Stimulated activated naive CD8-positive, alpha-beta T cell treated with anti-CD3 and anti-CD28 coated beads, Interleukin-15, amount 100 ng/mL, for 72 hours (primary cell): Measurements from ENCODE around the gene BLVRB.
A peak's percentile ranks its signal among the peaks of the same experiment; 100 is the strongest.
"Not testable (repeated sequence)": the region's sequence is repeated elsewhere in the genome, so short reads cannot be mapped to it uniquely, and the experiment has no call there.

Experiments used
- ATAC-seq: fragments of 150-1000 bp; cut with Tn5 transposase; 2 replicates; pipeline ENCODE4 v1.10.0; 2021; ENCODE audit warnings: mild to moderate bottlenecking, moderate library complexity
- DNase-seq, 2 donors: peaks; one replicate each; pipeline ENCODE4 v3.0.0; 2021 to 2022
- H3K27ac Mint-ChIP-seq, 2 donors: one replicate each; pipeline ENCODE4 v1.8.0; 2022; ENCODE audit warnings: mild to moderate bottlenecking in 2 of 2, mixed read lengths in 2 of 2, moderate library complexity in 2 of 2
- H3K27me3 Mint-ChIP-seq: one replicate; pipeline ENCODE4 v1.8.0; 2022; ENCODE audit warnings: mixed read lengths
- H3K4me1 Mint-ChIP-seq: one replicate; pipeline ENCODE4 v1.8.0; 2022; ENCODE audit warnings: mild to moderate bottlenecking, mixed read lengths
- H3K4me3 Mint-ChIP-seq, 2 donors: one replicate each; pipeline ENCODE4 v1.8.0; 2022; ENCODE audit warnings: mild to moderate bottlenecking in 2 of 2, mixed read lengths in 2 of 2, moderate library complexity in 1 of 2
- H3K9me3 Mint-ChIP-seq, 2 donors: one replicate each; pipeline ENCODE4 v1.8.0; 2022; ENCODE audit warnings: mixed read lengths in 2 of 2

Gene BLVRB

DNA sequence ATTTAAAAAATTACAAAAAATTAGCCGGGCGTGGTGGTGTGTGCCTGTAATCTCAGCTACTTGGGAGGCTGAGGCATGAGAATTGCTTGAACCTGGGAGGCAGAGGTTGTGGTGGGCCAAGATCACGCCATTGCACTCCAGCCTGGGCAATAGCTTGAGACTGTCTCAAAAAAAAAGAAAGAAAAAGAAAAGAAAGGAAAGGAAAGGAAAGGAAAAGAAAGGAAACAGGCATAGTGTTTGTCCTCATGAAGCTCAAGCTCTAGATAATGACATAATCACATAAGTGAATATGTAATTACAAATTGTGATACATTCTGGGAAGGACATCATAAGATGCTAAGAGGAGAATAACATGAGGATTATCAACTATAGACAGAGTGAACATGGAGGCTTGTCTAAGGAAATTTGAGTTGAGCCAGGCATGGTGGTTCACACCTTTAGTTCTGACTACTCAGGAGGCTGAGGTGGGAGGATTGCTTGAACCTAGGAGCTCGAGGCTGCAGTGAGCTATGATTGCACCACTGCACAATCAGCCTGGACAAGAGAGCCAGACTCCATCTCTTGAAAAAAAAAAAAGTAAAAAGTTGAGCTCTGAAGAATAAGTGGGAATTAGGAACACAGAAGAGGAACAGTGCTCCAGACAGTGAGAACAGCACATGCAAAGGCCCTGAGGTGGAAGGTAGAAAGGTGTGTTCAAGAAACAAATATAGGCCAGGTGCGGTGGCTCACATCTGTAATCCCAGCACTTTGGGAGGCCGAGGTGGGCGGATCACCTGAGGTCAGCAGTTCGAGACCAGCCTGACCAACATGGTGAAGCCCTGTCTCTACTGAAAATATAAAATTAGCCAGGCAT is 35.4 kb upstream of the BLVRB start:
- not testable (repeated sequence) for DNase-seq, H3K4me1 Mint-ChIP-seq, H3K4me3 Mint-ChIP-seq, H3K9me3 Mint-ChIP-seq, ATAC-seq
- Mint-ChIP-seq H3K27me3 (peaks cover 26% of the 10 kb centered on the region), H3K27ac (peak overlapping the region in 1 of 2 donors; percentile 73)

DNA sequence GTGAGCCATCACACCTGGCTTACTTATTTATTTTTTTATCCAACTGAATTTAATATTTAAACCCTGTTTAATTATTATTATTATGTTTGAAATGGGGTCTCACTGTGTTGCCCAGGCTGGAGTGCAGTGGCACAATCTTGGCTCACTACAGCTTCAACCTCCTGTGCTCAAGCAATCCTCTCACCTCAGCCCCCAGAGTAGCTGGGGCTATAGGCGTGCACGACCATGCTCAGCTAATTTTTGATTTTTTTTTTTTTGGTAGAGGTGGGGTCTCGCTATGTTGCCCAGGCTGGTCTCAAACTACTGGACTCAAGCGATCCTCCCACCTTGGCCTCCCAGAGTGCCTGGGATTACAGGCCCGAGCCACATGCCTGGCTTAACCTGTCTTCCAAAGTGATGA is 33.8 kb upstream of the BLVRB start:
- no peaks in the 10 kb centered on the region for H3K9me3 Mint-ChIP-seq
- no peak overlapping the region for H3K4me3 Mint-ChIP-seq
- no peak overlapping the region for H3K27ac Mint-ChIP-seq
- no peaks in the 10 kb centered on the region for H3K4me1 Mint-ChIP-seq
- DNase-seq (no peak), ATAC-seq (no peak)
- H3K27me3 Mint-ChIP-seq = peaks cover 35% of the 10 kb centered on the region

DNA sequence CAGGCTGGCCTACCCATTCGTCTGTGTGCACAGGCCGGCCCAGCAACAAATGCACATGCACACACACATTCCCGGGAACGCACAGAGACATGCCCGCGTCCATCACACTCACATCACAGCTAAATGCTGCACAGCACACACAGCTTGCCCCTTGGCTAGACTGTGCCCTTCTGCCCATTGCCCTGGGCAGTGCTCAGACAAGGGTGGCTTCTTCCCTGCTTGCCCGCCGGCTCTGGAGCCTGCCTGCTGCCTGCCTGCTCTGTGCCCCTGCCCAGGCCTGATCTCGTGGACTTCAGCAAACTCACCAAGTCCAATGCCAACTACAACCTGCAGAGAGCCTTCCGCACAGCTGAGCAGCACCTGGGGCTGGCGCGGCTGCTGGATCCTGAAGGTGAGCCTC is 31.7 kb upstream of the BLVRB start:
- no peaks in the 10 kb centered on the region for H3K4me1 Mint-ChIP-seq
- H3K9me3 Mint-ChIP-seq = no peaks in the 10 kb centered on the region
- no peak for ATAC-seq
- no peak overlapping the region for H3K4me3 Mint-ChIP-seq
- peak overlapping the region in 1 of 2 donors; percentile 20 for H3K27ac Mint-ChIP-seq
- peaks cover 16% of the 10 kb centered on the region for H3K27me3 Mint-ChIP-seq
- DNase-seq = no peak

DNA sequence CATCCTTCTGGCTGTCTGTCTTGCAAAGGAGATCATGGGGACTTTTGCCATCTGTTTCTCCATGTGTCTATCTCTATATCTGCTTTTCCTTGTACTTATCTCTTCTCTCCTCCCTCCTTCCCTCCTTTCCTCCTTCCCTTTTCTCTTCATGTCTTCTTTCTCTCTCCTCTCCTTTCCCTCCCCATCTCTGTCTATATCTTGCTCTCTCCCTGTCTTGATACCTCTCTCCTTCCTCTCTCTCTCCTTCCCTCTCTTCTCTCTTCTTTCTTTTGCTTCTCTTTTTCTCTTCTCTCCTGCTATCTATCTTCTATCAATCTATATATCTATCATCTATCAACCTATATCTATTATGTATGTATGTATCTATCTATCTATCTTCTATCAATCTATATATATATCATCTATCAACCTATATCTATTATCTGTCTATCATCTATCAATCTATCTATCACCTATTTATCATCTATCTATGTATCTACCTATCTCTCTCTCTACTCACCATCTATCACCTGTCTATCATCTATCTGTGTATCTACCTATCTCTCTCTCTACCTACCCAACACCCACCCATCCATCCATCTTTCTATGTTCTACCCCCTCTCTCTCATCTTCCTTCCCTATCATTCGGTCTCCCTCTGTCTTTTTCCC is 28.8 kb upstream of the BLVRB start:
- ATAC-seq = no peak

DNA sequence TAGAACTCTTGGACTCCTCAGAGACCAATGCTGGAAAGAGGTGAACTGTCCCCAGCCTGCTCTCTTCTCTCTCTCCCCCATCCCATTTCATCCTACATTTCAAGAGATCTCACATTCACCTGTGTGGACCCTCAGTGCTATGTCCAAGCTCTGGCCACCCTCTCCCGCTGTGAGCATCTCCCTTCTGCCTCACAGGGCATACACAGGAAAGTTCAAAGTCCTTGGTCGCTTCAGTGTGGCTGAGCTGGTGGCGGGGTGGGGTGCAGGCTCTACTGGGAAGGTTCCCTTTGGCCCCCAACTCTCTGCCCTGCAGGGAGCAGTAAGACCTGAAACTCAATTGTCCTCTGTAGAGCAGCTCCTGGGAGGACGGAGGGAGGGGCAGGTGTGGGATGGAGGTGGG is 28.2 kb upstream of the BLVRB start:
- Mint-ChIP-seq H3K27me3 (peaks cover 9% of the 10 kb centered on the region), H3K4me1 (no peaks in the 10 kb centered on the region), H3K9me3 (no peaks in the 10 kb centered on the region), H3K4me3 (no peak overlapping the region), H3K27ac (no peak overlapping the region)
- ATAC-seq (no peak), DNase-seq (no peak)

More for the DNA sequence above, 28.8 kb upstream of the BLVRB start:
- Mint-ChIP-seq H3K27ac (peak overlapping the region in 1 of 2 donors; percentile 16), H3K4me1 (no peaks in the 10 kb centered on the region), H3K4me3 (no peak overlapping the region), H3K27me3 (peaks cover 9% of the 10 kb centered on the region), H3K9me3 (no peaks in the 10 kb centered on the region)
- no peak for DNase-seq

DNA sequence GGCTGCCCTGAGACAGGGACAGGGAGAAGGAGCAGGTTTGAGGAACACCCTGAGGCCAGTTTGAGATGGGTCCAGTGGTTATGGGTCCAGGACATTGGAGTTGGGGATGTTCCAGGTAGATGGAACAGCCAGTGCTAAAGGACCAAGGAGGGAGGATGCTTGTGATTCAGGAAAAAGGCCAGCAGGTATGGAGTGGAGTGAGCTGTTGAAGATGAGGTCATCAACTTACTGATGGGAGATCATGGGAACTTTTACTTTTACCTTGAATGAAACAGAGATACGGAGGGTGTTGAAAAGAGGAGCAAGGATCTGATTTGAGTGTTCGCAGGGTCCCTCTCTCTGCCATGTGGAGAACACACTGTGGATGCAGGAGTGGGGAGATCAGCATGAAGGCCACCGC is 26.7 kb upstream of the BLVRB start:
- H3K27ac Mint-ChIP-seq = no peak overlapping the region
- no peaks in the 10 kb centered on the region for H3K9me3 Mint-ChIP-seq
- H3K4me3 Mint-ChIP-seq = no peak overlapping the region
- no peak for ATAC-seq
- peaks cover 21% of the 10 kb centered on the region for H3K27me3 Mint-ChIP-seq
- no peak for DNase-seq
- H3K4me1 Mint-ChIP-seq = peaks cover 10% of the 10 kb centered on the region

DNA sequence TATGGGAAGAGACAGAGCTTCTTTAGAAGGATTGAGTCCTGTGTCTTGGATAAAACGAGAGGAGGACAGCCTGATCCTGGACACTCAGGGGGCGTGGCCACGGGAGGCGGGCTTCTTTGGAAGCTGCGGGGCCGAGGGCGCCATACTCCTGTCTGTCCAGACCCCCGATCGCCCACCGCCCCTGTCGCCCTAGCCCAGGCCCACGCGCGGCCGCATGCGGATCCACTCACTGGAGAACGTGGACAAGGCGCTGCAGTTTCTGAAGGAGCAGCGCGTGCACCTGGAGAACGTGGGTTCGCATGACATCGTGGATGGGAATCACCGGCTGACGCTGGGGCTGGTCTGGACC is 24.3 kb upstream of the BLVRB start:
- H3K27me3 Mint-ChIP-seq = peaks cover 40% of the 10 kb centered on the region
- H3K9me3 Mint-ChIP-seq = no peaks in the 10 kb centered on the region
- H3K4me1 Mint-ChIP-seq = peaks cover 10% of the 10 kb centered on the region
- no peak overlapping the region for H3K27ac Mint-ChIP-seq
- DNase-seq (no peak), ATAC-seq (no peak)
- H3K4me3 Mint-ChIP-seq = no peak overlapping the region

DNA sequence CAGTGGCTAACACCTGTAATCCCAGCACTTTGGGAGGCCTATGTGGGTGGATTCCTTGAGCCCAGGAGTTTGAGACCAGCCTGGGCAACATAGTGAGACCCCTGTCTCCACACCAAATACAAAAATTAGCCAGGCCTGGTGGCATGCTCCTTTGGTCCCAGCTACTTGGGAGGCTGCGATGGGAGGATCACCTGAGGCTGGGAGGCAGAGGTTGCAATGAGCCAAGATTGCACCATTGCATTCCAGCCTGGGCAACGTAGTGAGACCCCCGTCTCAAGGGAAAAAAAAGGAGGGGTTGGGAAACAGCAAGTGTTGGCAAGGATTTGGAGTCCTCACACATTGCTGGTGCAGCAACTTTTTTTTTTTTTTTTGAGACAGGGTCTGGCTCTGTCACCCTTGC is 20.5 kb upstream of the BLVRB start:
- Mint-ChIP-seq H3K4me1 (peaks cover 10% of the 10 kb centered on the region), H3K27me3 (peaks cover 44% of the 10 kb centered on the region), H3K4me3 (no peak overlapping the region), H3K27ac (no peak overlapping the region), H3K9me3 (no peaks in the 10 kb centered on the region)
- ATAC-seq (no peak), DNase-seq (no peak)

DNA sequence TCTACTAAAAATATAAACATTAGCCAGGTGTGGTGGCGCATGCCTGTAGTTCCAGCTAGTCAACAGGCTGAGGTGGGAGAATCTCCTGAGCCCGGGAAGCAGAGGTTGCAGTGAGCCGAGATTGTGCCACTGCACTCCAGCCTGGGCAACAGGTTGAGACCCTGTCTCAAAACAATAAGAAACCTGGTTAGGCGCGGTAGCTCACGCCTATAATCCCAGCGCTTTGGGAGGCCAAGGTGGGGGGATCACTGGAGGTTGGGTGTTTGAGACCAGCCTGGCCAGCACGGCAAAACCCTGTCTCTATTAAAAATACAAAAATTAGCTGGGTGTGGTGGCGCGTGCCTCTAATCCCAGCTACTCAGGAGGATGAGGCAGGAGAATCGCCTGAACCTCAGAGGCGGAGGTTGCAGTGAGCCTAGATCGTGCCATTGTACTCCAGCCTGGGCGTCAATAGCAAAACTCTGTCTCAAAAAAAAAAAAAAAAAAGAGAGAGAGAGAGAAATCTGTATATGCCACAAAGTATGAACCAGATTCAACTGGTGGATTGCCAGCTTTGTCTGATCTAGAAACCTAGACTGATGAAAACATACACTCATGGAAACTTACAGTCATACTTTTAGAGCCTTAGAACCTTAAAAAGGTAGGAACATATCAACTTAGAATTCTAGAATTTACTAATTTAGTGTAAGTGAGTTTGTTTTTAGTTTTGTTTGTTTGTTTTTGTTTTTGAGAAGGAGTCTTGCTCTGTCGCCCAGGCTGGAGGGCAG is 10.5 kb upstream of the BLVRB start:
- H3K27me3 Mint-ChIP-seq, DNase-seq, H3K27ac Mint-ChIP-seq, H3K4me3 Mint-ChIP-seq, H3K4me1 Mint-ChIP-seq, ATAC-seq, H3K9me3 Mint-ChIP-seq: not testable (repeated sequence)

DNA sequence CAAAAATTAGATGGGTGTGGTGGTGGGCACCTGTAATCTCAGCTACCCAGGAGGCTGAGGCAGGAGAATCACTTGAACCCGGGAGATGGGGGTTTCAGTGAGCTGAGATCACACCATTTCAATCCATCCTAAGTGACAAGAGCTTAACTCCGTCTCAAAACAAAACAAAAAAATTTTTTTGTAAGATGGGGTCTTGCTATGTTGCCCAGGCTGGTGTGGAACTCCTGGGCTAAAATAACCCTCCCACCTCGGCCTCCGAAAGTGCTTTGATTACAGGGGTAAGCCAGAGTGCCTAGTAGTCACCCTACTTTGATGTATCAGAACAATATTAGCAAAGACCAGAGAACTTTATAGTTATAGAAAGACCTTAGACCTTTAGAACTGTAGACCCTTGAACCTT is 9.2 kb upstream of the BLVRB start:
- H3K4me1 Mint-ChIP-seq = no peaks in the 10 kb centered on the region
- H3K9me3 Mint-ChIP-seq = no peaks in the 10 kb centered on the region
- ATAC-seq = no peak
- H3K4me3 Mint-ChIP-seq = no peak overlapping the region
- H3K27ac Mint-ChIP-seq = no peak overlapping the region
- DNase-seq = no peak
- no peaks in the 10 kb centered on the region for H3K27me3 Mint-ChIP-seq

DNA sequence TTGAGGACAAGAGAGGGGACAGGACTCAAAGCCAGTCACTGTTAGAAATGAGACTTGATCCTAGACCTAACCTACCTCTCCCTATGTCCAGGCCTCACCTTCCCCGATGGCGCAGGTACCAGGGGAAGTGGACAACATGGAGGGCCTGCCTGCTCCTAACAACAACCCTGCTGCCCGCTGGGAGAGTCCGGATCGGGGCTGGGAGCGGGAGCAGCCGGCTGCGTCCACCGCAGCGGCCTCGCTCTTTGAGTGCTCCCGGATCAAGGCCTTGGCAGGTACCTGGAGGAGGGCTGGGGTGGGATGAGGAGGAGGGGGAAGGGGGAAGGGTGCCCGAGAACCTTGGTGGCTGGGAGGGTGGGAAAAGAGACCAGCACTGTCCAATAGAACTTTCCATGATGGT is 7.0 kb upstream of the BLVRB start:
- DNase-seq (no peak), ATAC-seq (no peak)
- no peak overlapping the region for H3K4me3 Mint-ChIP-seq
- no peaks in the 10 kb centered on the region for H3K27me3 Mint-ChIP-seq
- no peaks in the 10 kb centered on the region for H3K4me1 Mint-ChIP-seq
- no peaks in the 10 kb centered on the region for H3K9me3 Mint-ChIP-seq
- no peak overlapping the region for H3K27ac Mint-ChIP-seq

DNA sequence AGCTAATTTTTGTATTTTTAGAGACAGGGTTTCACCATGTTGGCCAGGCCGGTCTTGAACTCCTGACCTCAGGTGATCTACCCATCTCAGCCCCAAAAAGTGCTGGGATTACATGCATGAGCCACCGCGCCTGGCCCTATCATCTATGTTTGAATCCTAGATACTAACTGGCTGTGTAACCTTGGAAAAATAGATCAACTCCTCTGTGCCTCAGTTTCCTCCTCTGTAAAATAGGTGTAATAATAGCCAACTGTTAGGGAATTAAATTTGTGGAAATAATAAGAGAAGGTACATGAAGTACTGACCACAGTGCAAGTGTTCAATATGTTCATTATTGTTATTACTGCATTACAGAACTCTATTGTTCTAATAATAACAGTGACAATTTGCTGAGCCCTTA is 5.6 kb upstream of the BLVRB start:
- no peak overlapping the region for H3K4me3 Mint-ChIP-seq
- ATAC-seq (no peak), DNase-seq (no peak)
- no peak overlapping the region for H3K27ac Mint-ChIP-seq
- H3K9me3 Mint-ChIP-seq = no peaks in the 10 kb centered on the region
- peaks cover 8% of the 10 kb centered on the region for H3K4me1 Mint-ChIP-seq
- H3K27me3 Mint-ChIP-seq = peaks cover 8% of the 10 kb centered on the region

DNA sequence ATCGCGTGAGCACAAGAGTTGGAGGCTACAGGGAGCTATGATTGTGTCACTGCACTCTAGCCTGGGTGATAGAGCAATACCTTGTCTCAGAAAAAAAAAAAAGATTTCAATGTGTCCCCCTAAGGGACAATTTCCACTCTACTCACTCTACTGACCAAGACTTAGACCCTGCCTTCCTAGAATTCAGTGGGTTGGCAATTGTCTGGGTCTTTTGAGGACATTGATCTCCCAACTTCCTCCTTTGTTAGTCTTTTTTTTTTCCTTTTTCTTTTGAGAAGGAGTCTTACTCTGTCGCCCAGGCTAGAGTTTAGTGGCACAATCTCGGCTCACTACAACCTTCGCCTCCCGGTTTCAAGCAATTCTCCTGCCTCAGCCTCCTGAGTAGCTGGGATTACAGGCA is 3.5 kb upstream of the BLVRB start:
- H3K9me3 Mint-ChIP-seq = no peaks in the 10 kb centered on the region
- no peak overlapping the region for H3K4me3 Mint-ChIP-seq
- H3K27me3 Mint-ChIP-seq = peaks cover 9% of the 10 kb centered on the region
- peaks cover 28% of the 10 kb centered on the region for H3K4me1 Mint-ChIP-seq
- no peak overlapping the region for H3K27ac Mint-ChIP-seq
- no peak for ATAC-seq
- no peak for DNase-seq

DNA sequence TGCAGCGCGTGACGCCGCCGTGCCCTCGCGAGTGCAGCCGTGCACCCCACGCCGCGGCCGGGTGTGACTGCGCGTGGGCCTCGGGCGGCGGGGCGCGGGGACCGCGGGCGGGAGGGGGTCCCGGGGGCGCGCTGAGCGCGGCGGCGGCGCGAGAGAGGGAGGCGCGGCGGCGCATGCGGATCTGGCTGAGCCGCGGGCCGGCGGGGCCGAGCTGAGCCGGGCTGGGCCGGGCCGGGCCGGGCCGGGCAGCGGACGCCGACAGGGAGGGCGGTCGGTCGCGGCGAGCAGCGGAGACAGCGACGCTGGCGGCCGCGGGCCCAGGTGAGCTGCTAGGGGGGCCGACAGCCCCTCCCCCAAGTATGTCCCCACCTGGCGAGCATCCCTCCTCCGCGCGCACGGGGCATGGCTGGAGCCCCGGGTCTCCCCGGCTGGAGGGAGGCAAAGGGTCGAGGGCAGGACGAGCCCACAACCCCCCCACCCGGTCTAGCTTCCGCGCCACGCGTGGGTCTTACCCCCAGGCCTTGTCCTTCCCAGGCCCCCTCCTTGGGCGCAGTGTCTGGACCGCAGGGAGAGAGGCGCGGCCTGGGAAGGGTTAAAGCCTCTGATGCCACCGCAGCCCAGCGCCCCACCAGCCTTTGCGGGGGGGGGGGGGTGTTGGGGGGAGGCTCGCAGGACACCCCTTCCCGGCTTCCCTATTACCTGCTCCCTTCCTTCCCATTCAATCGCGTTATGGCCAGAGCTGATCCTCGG is 1.6 kb upstream of the BLVRB start, which contains the start of gene SPTBN4:
TSS of gene SPTBN4 (plus strand) at position 17 of the 750 bp plus-strand sequence. CDS start 5,621 bp downstream, outside the sequence.
- DNase-seq (no peak), ATAC-seq (no peak)
- Mint-ChIP-seq H3K4me1 (peaks cover 28% of the 10 kb centered on the region), H3K9me3 (no peaks in the 10 kb centered on the region), H3K27ac (peak within 1 kb of the TSS; percentile 27 to 89), H3K27me3 (peaks cover 9% of the 10 kb centered on the region), H3K4me3 (peak within 1 kb of the TSS; percentile 84 to 87)

DNA sequence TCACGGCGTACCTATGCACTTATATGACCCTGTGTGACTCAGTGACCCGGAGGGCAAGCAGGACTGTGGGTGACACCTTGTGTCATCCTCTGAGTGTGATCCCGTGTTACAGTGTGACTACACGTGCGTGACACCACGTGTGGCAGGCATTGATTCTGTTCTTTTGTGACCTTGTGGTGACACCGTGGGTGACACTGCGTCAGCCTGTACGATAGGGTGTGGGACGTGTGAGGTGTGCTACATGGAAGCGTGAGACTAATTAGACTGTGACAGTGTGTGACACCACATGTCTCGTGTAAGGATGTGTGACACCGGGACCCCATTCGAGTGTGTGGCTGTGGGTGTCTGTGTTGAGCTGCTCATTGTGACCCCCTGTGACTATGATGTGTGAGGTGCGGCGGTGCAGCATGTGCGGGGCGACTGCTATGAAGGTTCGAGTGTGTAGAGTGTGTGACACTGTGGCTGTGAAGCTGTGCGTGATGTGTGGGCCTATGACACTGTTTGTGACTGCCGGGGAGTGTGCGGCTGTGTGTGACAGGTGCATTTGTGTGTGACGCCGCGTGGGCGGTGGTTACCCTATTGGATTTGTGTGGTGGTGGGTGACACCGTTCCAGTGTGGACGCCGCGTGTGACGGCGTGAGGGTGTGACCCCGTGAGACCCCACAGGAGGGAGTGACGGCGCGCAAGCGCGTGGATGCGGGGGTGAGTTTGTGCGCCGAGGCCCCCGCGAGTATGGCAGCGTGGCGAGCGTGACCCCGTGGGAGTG is 857 bp upstream of the BLVRB start:
- peaks cover 9% of the 10 kb centered on the region for H3K27me3 Mint-ChIP-seq
- H3K4me3 Mint-ChIP-seq = peak overlapping the region; percentile 84 to 87
- H3K4me1 Mint-ChIP-seq = peaks cover 28% of the 10 kb centered on the region
- H3K27ac Mint-ChIP-seq = peak overlapping the region; percentile 27 to 89
- ATAC-seq (peak; percentile 82), DNase-seq (no peak)
- no peaks in the 10 kb centered on the region for H3K9me3 Mint-ChIP-seq
